Lung (tissue), 12 donors: Measurements from ENCODE around the gene SETD1A. TPM values are rescaled to one million over a fixed set of nuclear protein-coding genes. Genes with fewer than 3 reads are reported as not detected.

Experiments used
- ATAC-seq: fragments of 200-7000 bp; cut with Tn5 transposase; one replicate; pipeline ENCODE4 v1.9.1; 2020; ENCODE audit warnings: moderate number of reproducible peaks; ENCODE audit not compliant: insufficient read depth, low FRiP score
- DNase-seq, 3 donors: peaks; one replicate each; pipeline ENCODE4 v3.0.0-alpha.2; 2013 to 2017
- H3K27ac ChIP-seq, 2 donors: one replicate each; pipeline ENCODE4 v1.5.1; 2013; ENCODE audit warnings: mild to moderate bottlenecking in 2 of 2, moderate library complexity in 2 of 2, control low read depth in 1 of 2, inconsistent platforms in 1 of 2, low read depth in 1 of 2, low read length in 1 of 2
- H3K27me3 ChIP-seq, 3 donors: one replicate each; pipeline ENCODE4 v1.5.1; 2013; ENCODE audit warnings: low read length in 2 of 3; ENCODE audit not compliant: control insufficient read depth in 3 of 3, insufficient read depth in 3 of 3
- H3K36me3 ChIP-seq, 4 donors: one replicate each; pipeline ENCODE4 v1.5.1; 2013; ENCODE audit warnings: low read length in 4 of 4, mild to moderate bottlenecking in 1 of 4, moderate library complexity in 1 of 4; ENCODE audit not compliant: control insufficient read depth in 4 of 4, insufficient read depth in 4 of 4
- H3K4me1 ChIP-seq, 5 donors: one replicate each; pipeline ENCODE4 v1.5.1; 2013; ENCODE audit warnings: low read length in 5 of 5, mild to moderate bottlenecking in 2 of 5, moderate library complexity in 1 of 5; ENCODE audit not compliant: control insufficient read depth in 5 of 5, insufficient read depth in 5 of 5
- H3K4me3 ChIP-seq: one replicate; pipeline ENCODE4 v1.5.1; 2013; ENCODE audit warnings: mild to moderate bottlenecking, control low read depth, moderate library complexity
- H3K9ac ChIP-seq, 2 donors: one replicate each; pipeline ENCODE4 v1.5.1; 2013; ENCODE audit warnings: low read length in 2 of 2, control low read depth in 1 of 2; ENCODE audit not compliant: insufficient read depth in 1 of 2
- H3K9me3 ChIP-seq, 4 donors: one replicate each; pipeline ENCODE4 v1.5.1; 2013; ENCODE audit warnings: low read length in 3 of 4, mild to moderate bottlenecking in 1 of 4, moderate library complexity in 1 of 4; ENCODE audit not compliant: control insufficient read depth in 4 of 4, insufficient read depth in 3 of 4
- CTCF ChIP-seq: IDR thresholded peaks from 2 replicates; pipeline ENCODE4 v1.5.1; 2012; ENCODE audit warnings: mild to moderate bottlenecking; ENCODE audit errors: control extremely low read depth, extremely low read depth
- WGBS, 2 donors: extraction: QIAGEN DNeasy Blood & Tissue Kit; methylation state at CpG; one replicate each; pipeline ENCODE4 v1.1.7; 2013; 5-methylcytosine and 5-hydroxymethylcytosine counted together
- polyA plus RNA-seq, 2 donors: library from polyadenylated mRNA; stranded (reverse); fragments of 200-250 nt; gene quantifications; one replicate each; pipeline ENCODE4 v1.2.1, GENCODE V29; 2013
- total RNA-seq, 2 donors: library from RNA; depleted of rRNA in 1 of 2; stranded (reverse); fragments of >200 nt in 1 of 2; gene quantifications; one replicate each; pipeline ENCODE4 v1.2.1, GENCODE V29; 2014 to 2021
- donor health status: control.
- donor health status: control.
- donor health status: Bipolar disorder and iron deficiency.
- donor health status: healthy.
- donor health status: DM: yes; HTN: yes; CAD: no.

SETD1A gene
- total and polyA plus RNA-seq, 4 donors, result 7.4 to 22.0 (median 10.9) TPM

GRCh38 chr16:30977502-30977901, 19.9 kb downstream of the SETD1A start:
- DNase-seq (no peak), ATAC-seq (no peak)
- no peak for TF ChIP-seq CTCF
- Histone ChIP-seq H3K27me3 (no peaks in the 10 kb centered on the region), H3K4me3 (no peak overlapping the region), H3K9me3 (no peaks in the 10 kb centered on the region), H3K9ac (no peak overlapping the region), H3K27ac (no peak overlapping the region), H3K36me3 (peaks cover 2 to 80% (median 42%) of the 10 kb centered on the region in 4 donors), H3K4me1 (no peaks in the 10 kb centered on the region)
- WGBS, 2 donors, result 89 to 91% methylated on average over 17 of the region's 17 CpGs

- H3K9me3 ChIP-seq, result no peaks in the 10 kb centered on the region
- DNase-seq, result no peak
- H3K27me3 ChIP-seq, result no peaks in the 10 kb centered on the region
- WGBS, 2 donors, result 94 to 96% methylated on average over 59 to 62 of the region's 62 CpGs
- H3K4me1 ChIP-seq, result no peaks in the 10 kb centered on the region
- H3K27ac ChIP-seq, result no peak overlapping the region
- peaks cover 2 to 77% (median 29%) of the 10 kb centered on the region in 4 donors for H3K36me3 ChIP-seq
- TF ChIP-seq CTCF, result no peak
- ATAC-seq, result no peak
- no peak overlapping the region for H3K9ac ChIP-seq
- no peak overlapping the region for H3K4me3 ChIP-seq
These were observed 21.8 kb downstream of the SETD1A start for GRCh38 chr16:30979170-30980022.

GRCh38 chr16:30980023-30980371, 22.4 kb downstream of the SETD1A start:
- Histone ChIP-seq H3K9me3 (no peaks in the 10 kb centered on the region), H3K36me3 (peaks cover 2 to 74% (median 28%) of the 10 kb centered on the region in 4 donors), H3K27ac (no peak overlapping the region), H3K4me1 (no peaks in the 10 kb centered on the region), H3K9ac (no peak overlapping the region), H3K27me3 (no peaks in the 10 kb centered on the region), H3K4me3 (no peak overlapping the region)
- no peak for DNase-seq
- no peak for TF ChIP-seq CTCF
- 91 to 92% methylated on average over 15 of the region's 15 CpGs for WGBS, 2 donors
- ATAC-seq, result no peak
